IPS-18c (cell line): ENCODE results near the gene DCP1A.
"Not testable (repeated sequence)": the region's sequence is repeated elsewhere in the genome, so short reads cannot be mapped to it uniquely, and the experiment has no call there.

Experiments
- H3K4me3 ChIP-seq: 2 replicates; pipeline ENCODE4 v1.7.0; 2013; ENCODE audit warnings: low read depth, mild to moderate bottlenecking, low read length, moderate library complexity; ENCODE audit not compliant: insufficient read depth
- H3K9me3 ChIP-seq: one replicate; pipeline ENCODE4 v1.6.1; 2013; ENCODE audit warnings: mild to moderate bottlenecking, low read length, moderate library complexity; ENCODE audit not compliant: control insufficient read depth, insufficient read depth

DCP1A gene

DNA sequence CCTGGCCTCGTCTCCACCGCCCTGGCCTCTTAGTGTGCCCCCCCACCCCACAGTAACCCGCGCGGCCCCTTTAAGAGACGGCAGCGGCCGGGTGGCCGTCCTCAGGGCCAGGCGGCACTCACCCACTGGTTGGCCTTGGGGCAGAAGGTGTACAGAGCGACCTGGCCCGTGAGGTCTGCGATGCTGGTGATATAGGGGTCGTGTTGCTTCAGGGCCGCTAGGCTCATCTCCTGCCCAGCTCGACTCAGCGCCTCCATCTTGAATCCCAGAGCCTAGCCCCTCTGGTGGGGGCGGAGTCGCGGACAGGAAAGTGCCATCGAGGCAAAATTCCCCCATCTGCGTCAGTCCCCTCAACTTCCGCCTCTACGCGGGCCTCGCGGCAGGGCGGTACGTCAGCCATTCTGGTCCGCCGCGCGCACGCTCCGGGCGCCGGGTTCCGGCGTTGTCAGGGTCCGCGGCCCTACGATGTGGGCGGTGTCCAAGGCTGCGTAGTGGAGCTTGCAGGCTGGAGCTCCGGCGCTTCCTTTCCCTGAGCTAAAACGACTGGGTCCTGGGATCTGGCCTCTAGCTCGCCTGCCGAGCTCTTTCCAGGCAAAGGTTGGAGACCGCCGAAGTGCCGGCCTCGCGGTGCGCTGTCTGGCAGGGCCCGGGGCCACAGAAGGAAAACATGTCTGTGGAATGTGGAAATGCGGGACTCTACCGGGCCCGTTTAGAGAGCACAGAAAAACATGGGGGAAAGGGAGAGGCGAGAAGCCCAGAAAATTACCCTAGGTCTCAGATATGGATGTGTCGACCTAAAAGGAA lies at the start of gene DCP1A:
Gene DCP1A, minus strand, starts transcription at position 283 of the 804 bp plus-strand sequence. Its CDS starts 26 bp downstream, at position 257.
- peak within 1 kb of the TSS; percentile 97 for H3K4me3 ChIP-seq
- H3K9me3 ChIP-seq: no peaks in the 10 kb centered on the region

DNA sequence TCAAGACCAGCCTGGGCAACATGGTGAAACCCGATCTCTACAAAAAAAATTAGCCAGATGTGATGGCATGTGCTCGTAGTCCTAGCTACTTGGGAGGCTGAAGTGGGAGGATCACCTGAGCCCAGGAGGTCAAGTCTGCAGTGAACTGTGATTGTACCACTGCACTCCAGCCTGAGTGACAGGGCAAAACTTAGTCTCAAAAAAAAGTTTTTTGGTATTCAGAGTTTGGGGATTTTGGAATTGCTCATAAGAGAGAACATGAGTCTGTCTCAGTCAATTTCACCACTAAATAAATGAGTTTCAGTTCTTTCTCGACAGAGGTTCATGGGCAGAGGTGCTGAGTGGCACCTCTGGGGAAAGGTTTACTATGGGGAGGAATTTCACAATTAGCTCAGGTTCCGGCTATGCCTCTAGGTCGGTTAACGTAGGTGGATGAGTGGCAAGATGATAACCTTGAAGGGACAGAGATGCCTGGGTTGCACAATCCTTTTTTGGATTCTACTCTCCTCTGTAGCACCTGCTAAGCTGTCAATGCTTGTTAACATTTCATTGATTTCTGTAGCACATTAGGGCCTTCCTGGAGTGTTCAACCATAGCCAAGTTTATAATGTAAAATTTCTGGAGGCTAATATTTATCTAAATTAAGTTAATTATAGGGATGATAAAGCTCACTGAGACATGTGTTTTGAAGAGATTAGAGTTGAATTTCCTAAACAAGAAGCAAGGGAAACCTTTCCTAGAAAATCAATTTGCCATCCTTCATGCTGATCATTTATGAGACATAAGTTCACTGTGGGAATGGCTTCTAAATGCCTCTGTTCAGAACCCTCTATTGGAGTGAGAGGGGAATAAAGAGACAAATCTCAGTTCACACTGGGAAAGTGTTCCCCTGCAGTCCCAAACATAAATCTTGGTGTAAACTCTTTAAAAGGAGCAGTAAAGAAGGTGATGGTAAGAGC lies 37.4 kb upstream of the DCP1A start:
- Histone ChIP-seq H3K9me3 (peaks cover 1% of the 10 kb centered on the region), H3K4me3 (no peak overlapping the region)

DNA sequence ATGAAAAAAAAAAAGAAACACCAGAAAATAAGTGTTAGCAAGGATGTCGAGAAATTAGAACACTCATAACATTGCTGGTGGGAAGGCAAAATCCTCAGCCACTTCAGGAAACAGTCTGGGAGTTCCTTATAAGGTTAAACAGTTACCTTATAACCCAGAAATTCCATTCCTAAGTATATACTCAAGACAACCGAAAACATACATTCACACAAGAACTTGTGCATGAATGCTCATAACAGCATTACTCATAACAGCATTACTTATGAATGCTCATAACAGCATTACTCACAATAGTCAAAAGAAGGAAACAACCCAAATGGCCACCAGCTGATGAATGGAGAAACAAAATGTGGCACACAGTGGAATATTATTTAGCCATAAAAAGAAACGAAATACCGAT lies 34.8 kb upstream of the DCP1A start:
- Histone ChIP-seq H3K9me3 (peaks cover 5% of the 10 kb centered on the region), H3K4me3 (no peak overlapping the region)

DNA sequence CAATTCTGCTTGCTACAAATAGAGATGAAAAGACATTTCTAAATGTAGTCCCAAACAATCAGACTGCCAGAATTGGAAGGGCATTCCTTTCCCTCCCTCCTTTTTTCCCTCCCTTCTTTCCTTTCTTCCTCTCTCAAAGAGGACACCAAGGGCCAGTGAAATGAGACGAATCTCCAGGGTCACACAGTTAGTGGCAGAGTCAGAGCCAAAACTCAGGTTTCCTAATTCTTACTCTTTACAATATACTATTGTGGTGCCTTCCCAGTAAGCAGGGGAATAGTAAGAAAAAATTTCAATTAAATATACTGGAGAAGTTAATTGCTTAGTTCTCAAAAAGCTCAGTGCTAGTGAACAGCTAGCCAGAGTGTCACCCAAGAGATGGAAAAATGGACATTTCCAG lies 33.0 kb upstream of the DCP1A start:
- H3K9me3 ChIP-seq: peaks cover 5% of the 10 kb centered on the region
- H3K4me3 ChIP-seq: no peak overlapping the region

DNA sequence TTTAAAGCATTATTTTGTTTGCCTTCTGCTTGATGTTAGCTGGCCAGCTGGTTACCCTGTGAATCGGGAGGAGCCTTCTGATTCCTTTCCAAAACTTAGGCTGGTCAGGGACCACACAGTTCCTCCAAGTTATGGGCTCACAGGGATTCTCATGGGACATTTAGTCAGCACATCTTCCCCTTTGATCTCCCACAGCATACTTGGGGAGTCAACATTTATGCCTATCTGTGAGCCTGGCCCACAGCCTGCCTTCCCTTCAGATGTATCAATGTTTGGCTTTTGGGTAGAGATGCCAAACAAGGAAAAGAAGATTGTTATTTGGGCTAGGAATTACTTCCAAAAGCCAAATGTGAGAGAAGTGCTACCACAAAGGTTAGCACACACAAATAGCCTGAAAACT lies 32.6 kb upstream of the DCP1A start:
- peaks cover 5% of the 10 kb centered on the region for H3K9me3 ChIP-seq
- no peak overlapping the region for H3K4me3 ChIP-seq

DNA sequence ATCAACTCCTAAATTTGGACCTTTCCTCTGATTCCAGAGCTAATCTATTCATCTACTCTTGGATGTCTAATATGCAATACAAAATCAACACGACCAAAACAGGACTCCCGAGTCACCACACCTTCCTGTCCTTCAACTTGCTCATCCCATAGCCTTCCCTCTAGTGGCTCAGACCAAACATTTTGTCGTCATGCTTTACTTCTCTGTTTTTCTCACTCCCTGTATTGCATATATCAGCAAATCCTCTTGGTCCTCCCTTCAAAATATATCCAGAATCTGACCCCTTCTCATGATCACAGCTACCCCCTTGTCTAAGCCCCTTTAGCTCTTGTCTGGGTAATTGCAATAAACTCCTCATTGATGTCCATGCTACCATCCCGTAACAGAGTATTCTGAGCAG lies 30.5 kb upstream of the DCP1A start:
- Histone ChIP-seq H3K9me3 (peaks cover 5% of the 10 kb centered on the region), H3K4me3 (no peak overlapping the region)

DNA sequence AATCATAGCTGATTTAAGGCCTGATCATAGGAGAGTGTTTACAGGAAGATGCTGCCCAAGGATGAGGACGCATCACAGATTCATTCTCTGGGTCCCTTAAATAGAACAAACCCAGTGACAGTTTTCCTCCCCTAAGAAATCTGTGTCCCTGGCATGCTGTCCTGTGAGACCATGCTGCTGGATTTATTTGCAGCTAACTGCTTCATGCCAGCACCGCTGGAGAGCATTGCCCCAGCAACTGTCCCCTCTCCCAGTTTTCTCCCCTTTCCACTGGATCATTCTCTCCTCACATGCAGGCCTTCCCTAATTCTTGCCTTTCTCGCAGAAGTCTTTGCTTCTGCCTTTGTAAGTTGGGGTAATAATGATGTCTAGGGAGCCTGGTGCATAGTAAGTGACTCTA lies 29.3 kb upstream of the DCP1A start:
- Histone ChIP-seq H3K4me3 (no peak overlapping the region), H3K9me3 (peaks cover 5% of the 10 kb centered on the region)

DNA sequence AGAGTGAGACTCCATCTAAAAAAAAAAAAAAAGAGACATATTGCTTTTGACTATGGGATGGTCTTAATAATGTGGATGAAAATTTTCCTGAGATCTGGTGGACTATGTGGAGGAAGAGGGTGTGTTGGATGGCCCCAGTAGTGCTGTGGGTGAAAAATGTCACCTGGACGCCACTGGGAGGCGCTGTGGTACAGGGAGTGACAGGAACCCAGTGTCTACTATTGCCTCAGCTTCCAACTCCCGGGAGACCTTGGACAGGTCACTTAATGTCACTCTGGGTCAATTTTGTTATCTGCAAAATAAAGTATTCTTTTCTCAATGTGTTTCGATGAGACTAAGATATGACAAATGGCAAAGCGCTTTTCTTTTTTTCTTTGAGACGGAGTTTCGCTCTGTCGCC lies 27.7 kb upstream of the DCP1A start:
- H3K4me3 ChIP-seq: no peak overlapping the region
- H3K9me3 ChIP-seq: peaks cover 5% of the 10 kb centered on the region

DNA sequence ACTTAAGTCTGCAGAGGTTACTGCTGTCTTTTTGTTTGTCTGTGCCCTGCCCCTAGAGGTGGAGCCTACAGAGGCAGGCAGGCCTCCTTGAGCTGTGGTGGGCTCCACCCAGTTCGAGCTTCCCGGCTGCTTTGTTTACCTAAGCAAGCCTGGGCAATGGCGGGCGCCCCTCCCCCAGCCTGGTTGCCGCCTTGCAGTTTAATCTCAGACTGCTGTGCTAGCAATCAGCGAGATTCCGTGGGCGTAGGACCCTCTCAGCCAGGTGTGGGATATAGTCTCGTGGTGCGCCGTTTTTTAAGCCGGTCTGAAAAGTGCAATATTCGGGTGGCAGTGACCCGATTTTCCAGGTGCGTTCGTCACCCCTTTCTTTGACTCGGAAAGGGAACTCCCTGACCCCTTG lies 23.4 kb upstream of the DCP1A start:
- H3K9me3 ChIP-seq, H3K4me3 ChIP-seq: not testable (repeated sequence)

DNA sequence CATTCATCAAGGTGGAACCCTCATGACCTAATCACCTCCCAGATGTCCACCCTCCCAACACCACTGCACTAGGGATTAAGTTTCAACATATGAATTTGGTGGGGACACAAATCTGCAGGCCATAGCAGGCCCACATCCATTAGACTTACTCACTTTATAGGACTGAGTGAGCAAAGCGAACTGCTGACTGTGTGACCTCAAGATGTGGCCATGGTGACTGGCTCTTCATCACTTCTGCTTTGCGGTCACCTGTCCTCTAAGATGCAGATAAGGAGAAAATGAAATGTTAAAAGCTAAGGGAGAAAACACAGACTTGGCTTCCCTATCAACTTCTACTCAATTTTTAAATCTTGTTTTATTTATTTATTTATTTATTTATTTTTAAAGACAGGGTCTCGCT lies 14.5 kb upstream of the DCP1A start:
- Histone ChIP-seq H3K4me3 (no peak overlapping the region), H3K9me3 (peaks cover 2% of the 10 kb centered on the region)

DNA sequence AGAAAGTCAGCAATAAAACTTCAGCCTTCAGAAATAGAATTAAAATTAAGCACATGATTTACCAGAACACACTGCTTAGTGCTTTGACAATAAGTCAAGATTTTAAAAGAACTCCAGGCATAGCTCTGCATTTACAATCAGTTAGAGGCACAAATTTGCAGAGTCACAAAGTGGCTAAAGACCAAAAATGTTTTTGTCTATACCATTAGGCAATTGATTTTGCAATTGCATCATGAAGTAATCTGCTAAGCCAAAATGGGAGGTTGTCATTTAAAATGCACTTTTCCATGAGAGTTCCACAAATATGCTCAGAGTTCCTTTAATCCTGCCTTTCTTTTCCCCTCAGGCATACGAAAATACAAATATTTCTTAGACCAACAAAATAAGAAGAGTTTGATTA lies 10.1 kb upstream of the DCP1A start:
- H3K4me3 ChIP-seq: no peak overlapping the region

DNA sequence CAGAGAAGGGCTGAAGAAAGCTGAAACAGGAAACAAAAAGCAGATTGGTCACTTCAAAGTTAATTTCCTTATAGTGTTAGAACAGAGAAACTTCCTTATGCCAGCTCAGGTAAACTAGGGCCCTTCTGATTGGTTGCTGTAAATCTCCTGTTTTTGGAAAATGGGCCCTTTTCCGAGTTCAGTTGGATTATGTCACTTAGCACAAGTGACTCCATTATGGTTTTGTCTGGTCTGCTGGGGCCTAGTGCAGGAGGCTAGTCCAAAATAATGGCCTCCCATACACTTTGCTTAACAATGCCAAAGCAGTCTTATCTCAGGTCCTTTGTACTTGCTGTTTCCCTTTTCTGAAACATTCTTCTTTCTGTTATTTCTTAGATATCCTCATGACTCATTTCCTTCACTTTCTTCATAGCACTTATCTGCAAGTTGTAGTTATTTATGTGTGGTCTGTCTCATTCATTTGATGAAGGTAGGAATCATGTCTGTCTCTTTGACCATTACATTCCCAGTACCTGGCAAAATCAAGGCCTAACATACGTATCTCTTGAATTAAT lies 7.7 kb upstream of the DCP1A start:
- no peaks in the 10 kb centered on the region for H3K9me3 ChIP-seq

More for the DNA sequence above, 10.1 kb upstream of the DCP1A start:
- no peaks in the 10 kb centered on the region for H3K9me3 ChIP-seq

DNA sequence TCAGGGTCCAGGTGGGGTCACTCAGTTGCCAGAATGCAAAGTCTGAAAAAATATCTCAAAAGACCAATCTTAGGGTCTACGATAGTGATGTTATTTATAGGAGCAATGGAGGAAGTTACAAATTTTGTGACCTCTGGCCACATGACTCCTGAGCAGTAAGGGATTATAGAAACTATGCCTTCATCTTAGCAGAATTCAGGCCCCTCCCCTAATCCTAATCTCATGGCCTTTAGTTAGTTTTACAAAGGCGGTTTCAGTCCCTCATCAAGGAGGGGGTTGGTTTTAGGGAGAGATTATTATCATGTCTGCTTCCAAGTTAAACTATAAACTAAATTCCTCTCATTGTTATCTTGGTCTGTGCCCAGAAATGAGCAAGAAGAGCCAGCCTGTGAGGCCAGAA lies 5.9 kb upstream of the DCP1A start:
- H3K4me3 ChIP-seq: no peak overlapping the region
- no peaks in the 10 kb centered on the region for H3K9me3 ChIP-seq

More for the DNA sequence above, 7.7 kb upstream of the DCP1A start:
- H3K4me3 ChIP-seq: no peak overlapping the region

DNA sequence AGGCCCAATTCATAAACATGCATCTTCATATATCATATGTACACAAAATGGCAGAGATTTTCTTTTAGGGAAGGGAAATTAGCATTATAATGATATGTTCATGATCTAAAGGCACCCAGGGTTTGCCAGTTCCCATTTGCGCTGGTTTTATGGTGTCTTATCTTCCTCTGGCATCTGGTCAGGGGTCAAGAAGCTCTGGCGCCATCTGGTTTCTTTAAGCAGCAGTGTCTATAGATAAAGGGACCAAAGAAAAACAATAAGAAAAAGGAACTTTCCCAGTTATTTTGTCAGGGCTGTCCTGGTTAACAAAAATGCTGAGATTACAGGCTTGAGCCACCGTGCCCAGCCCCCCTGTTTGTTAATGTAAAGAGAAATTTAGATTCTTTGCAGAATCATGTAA lies 3.3 kb upstream of the DCP1A start:
- no peaks in the 10 kb centered on the region for H3K9me3 ChIP-seq

DNA sequence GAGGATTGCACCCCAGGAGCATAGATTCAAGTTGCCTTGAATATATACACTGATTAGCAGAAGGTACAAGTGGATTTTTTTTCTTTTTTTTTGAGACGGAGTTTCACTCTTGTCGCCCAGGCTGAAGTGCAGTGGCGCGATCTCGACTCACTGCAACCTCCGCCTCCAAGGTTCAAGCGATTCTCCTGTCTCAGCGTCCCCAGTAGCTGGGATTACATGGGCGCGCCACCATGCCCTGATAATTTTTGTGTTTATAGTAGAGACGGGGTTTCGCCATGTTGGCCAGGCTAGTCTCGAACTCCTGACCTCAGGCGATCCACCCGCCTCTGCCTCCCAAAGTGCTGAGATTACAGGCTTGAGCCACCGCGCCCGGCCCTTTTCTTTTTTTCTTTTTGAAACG lies 775 bp upstream of the DCP1A start:
- H3K4me3 ChIP-seq: peak overlapping the region; percentile 97
- H3K9me3 ChIP-seq: not testable (repeated sequence)

More for the DNA sequence above, 3.3 kb upstream of the DCP1A start:
- H3K4me3 ChIP-seq: no peak overlapping the region

DNA sequence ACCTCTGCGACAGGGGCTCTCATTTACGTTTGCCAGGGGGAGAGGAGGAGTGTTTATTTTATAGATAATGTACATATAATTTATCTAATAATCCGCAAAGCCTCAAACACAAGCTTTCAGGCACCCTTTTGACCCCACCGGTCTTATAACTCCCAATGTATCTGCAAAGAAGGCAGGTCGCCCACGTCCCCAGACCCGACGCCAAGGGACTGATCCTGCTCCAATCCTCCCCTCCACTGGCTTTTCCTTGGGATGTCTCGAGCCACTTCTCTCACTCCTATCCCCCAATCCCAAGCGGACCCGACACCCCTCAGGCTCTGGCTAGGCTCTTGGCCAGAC lies 452 bp downstream of the DCP1A start:
- H3K4me3 ChIP-seq: peak overlapping the region; percentile 97
- no peaks in the 10 kb centered on the region for H3K9me3 ChIP-seq

DNA sequence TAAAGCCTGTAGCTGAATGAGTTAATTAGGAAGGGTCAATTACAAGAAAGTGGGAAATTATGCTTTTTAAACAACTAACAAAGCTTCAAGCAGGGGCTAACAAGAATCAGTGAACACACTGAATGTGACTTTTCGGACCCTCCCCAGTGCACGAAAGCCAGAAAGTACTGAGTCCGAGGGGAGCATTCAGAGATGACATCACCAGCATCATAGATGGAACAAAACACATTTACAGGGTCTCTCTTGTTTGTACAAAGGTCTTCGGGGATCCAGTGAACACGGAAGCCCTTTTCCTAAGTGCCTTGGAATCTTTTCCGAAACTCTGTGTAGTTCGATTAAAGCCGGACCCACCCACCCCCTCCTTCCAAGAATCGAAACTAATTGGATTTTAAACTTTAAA lies 829 bp downstream of the DCP1A start:
- peak overlapping the region; percentile 97 for H3K4me3 ChIP-seq
- no peaks in the 10 kb centered on the region for H3K9me3 ChIP-seq

DNA sequence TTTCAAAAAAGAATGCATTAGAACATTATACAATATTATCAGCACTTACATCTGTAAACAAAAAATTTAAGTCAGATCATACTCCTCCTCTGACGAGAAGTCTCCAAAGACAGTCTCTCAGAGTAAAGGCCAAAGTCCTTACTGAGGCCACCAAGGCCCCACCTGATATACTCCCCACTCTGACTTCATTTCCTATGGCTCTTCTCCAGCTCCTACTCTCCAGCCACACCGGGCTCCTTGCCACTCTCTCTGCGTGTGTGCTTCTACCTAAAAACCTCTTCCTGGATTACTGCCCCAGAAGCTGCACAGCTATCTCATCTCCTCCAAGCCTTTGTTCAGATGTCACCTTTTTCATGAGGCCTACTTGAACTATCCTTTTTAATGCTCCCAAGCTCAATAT lies 5.0 kb downstream of the DCP1A start:
- Histone ChIP-seq H3K4me3 (no peak overlapping the region), H3K9me3 (no peaks in the 10 kb centered on the region)
